K562 treated with DMSO at 1 percent for 4 hours (cell line): Measurements from ENCODE around the gene FASTKD3. TPM values are rescaled to one million over a fixed set of nuclear protein-coding genes. Genes with fewer than 3 reads are reported as not detected.

Experiments used
- total RNA-seq: library from RNA; unstranded; fragments of 300-600 nt; gene quantifications from 2 replicates; pipeline ENCODE4 v1.2.3, GENCODE V29; 2022; ENCODE audit not compliant: insufficient read depth

Gene FASTKD3
- total RNA-seq: 7.0 and 19.6 TPM in 2 replicates

DNA sequence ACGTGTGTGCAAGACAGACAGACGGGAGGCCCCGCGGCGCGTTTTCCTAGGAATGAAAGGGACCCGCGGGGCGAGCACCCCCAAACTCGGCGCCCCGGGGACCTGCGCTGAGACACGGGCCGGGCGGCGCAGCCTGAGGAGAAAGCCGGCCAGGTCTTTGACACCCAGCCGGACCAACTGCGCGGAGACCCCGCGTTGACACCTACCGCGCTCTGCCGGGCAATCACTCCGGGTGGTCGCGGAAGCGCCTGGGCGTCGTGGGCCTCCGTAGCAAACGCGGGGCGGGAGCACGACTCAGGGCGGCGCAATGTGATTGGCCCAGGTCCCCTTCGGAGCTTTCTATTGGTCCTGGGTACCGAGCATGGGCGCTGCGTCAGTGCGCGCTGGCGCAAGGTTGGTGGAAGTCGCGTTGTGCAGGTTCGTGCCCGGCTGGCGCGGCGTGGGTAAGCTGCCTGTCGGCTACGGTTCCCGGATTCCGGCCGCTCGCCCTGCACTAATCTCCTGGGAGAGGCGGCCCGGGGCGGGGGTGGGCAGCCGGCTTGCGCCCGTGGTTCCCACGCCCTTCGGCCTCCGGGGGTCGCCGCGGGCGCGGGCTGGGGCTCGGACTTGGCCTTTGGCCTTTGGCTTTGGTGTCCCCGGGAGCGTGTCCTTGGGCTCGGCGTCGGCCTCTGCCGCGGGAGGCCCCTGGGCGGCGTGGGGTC, at the start of gene FASTKD3, which contains the start of gene MTRR:
FASTKD3 (minus strand) TSS at position 259 of the 701 bp plus-strand sequence. CDS start 948 bp downstream, outside the sequence.
MTRR (plus strand) TSS at position 376 of the 701 bp plus-strand sequence. CDS start 1,647 bp downstream, outside the sequence.

DNA sequence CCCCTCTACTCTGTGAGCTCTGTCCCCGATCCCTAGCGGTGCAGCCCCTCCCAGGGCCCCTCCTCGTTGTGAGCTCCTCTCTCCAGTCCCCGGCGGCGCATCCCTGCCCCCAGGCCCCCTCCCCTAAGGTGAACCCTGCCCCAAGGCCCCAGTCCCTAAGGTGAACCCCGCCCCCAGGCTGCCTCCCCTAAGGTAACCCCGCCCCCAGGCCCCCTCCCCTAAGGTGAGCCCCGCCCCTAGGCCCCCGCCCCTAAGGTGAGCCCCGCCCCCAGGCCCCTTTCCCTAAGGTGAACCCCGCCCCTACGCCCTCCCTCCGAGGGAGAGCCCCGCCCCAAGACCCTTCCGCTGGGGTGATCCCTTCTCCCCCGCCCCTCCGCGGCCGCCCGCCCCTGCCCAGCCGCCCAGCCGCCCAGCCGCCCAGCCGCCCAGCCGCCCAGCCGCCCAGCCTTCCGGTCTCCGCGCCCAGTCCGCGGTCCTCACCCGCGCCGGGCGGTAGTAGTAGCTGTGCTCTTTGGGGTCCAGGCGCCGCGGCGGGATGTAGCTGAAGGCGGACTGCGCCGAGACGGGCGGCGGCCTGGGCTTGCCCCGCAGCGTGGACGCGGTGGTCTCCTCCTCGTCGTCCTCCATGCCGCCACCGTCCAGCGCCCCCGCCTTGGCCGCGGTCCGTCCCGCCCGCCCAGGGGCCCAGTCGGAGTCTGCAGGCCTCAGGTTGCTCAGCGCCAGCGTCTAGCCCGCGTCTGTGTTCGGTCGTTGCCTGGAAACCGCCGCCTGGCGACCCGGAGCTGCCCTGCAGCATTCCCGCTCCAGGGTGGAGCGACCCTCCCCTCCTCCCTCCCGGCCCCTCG, 18.2 kb downstream of the FASTKD3 start, which contains the start of gene CFAP90:
CFAP90 (minus strand) TSS at position 739 of the 845 bp plus-strand sequence; CDS start at position 627, 112 bp downstream.

Other genes with a start within 250 kb of the FASTKD3 start
- not detected in 2 replicates for gene CFAP90, start 17.9 kb downstream of the FASTKD3 start, total RNA-seq
- gene MTRR, start 117 bp upstream of the FASTKD3 start, total RNA-seq: 13.2 and 18.8 TPM in 2 replicates